CD4-positive, alpha-beta T cell (primary cell): ENCODE measurements around the gene AP2A1. TPM values are rescaled to one million over a fixed set of nuclear protein-coding genes. Genes with fewer than 3 reads are reported as not detected.

Experiments
- ATAC-seq: fragments of 200-7000 bp; cut with Tn5 transposase; one replicate; pipeline ENCODE4 v1.10.0; 2022; ENCODE audit warnings: mild to moderate bottlenecking; ENCODE audit not compliant: poor library complexity
- CTCF ChIA-PET: fragments of 350-600 bp; sonication (Branson Sonifier 250); formaldehyde crosslinking; loops from one replicate; lab custom pipeline; 2021; ENCODE audit warnings: antibody characterized with exemption, inconsistent platforms; lab: Charles Lee
- POLR2A ChIA-PET: fragments of 350-600 bp; sonication (Branson Sonifier 250); formaldehyde crosslinking; loops from one replicate; lab custom pipeline; 2021; ENCODE audit warnings: antibody characterized with exemption, inconsistent platforms; lab: Charles Lee
- DNase-seq, 14 experiments: peaks; one replicate each; pipeline ENCODE4 v3.0.0-alpha.2; 2013 to 2020; ENCODE audit warnings: mixed read lengths in 2 of 14
- H3K27ac ChIP-seq, 2 donors: one replicate each; pipeline versions ENCODE4 v1.5.1 to v1.7.0; 2013; ENCODE audit warnings: low read length in 2 of 2, low read depth in 1 of 2, mild to moderate bottlenecking in 1 of 2
- H3K27me3 ChIP-seq, 2 experiments: 1 replicate in 1 of 2; 2 replicates in 1 of 2; pipeline versions ENCODE4 v1.6.1 to v1.7.0; 2013; ENCODE audit warnings: low read length in 2 of 2, control low read depth in 1 of 2, mild to moderate bottlenecking in 1 of 2, moderate library complexity in 1 of 2; ENCODE audit not compliant: insufficient read depth in 2 of 2, control insufficient read depth in 1 of 2
- H3K36me3 ChIP-seq: one replicate; pipeline ENCODE4 v1.6.1; 2013; ENCODE audit warnings: low read length, control low read depth; ENCODE audit not compliant: insufficient read depth
- H3K4me1 ChIP-seq: one replicate; pipeline ENCODE4 v1.6.1; 2013; ENCODE audit warnings: low read length, control low read depth; ENCODE audit not compliant: insufficient read depth
- H3K4me3 ChIP-seq: one replicate; pipeline ENCODE4 v1.5.1; 2013; ENCODE audit warnings: mild to moderate bottlenecking, low read length, moderate library complexity
- H3K9me3 ChIP-seq, 2 experiments: 1 replicate in 1 of 2; 2 replicates in 1 of 2; pipeline versions ENCODE4 v1.6.1 to v1.7.0; 2013; ENCODE audit warnings: low read length in 2 of 2, mild to moderate bottlenecking in 2 of 2, control low read depth in 1 of 2, moderate library complexity in 1 of 2; ENCODE audit not compliant: control insufficient read depth in 1 of 2, insufficient read depth in 1 of 2
- H3K27ac Mint-ChIP-seq: one replicate; pipeline ENCODE4 v1.8.0; 2020; ENCODE audit warnings: mixed read lengths
- H3K27me3 Mint-ChIP-seq: one replicate; pipeline ENCODE4 v1.8.0; 2021; ENCODE audit warnings: mixed read lengths
- H3K36me3 Mint-ChIP-seq: one replicate; pipeline ENCODE4 v1.8.0; 2021; ENCODE audit warnings: low read depth, mixed read lengths
- H3K4me1 Mint-ChIP-seq: one replicate; pipeline ENCODE4 v1.8.0; 2021; ENCODE audit warnings: low read depth, mixed read lengths
- H3K4me3 Mint-ChIP-seq: one replicate; pipeline ENCODE4 v1.8.0; 2020; ENCODE audit warnings: mild to moderate bottlenecking, mixed read lengths
- H3K9me3 Mint-ChIP-seq: one replicate; pipeline ENCODE4 v1.8.0; 2020; ENCODE audit warnings: mixed read lengths
- CTCF ChIP-seq: fragments of 200-600 bp; IDR thresholded peaks from one replicate; pipeline ENCODE4 v1.8.0; 2022; ENCODE audit warnings: antibody characterized with exemption, mild to moderate bottlenecking
- intact Hi-C, 2 experiments: fragments of 100-400 bp; cut with DNase I in 1 of 2; cut with micrococcal nuclease in 1 of 2; formaldehyde crosslinking; loops; one replicate each; pipeline versions ENCODE4 v1.15.1 to v1.9.0; 2023 to 2025; cut with DNase I, micrococcal nuclease
- total RNA-seq, 174 experiments: library from RNA in 2 of 174; stranded (reverse) in 2 of 174; gene quantifications; one replicate each; pipeline ENCODE4 v1.2.3 and lab custom pipeline; 2021 to 2026

AP2A1 gene
- total RNA-seq, 2 experiments from 2014 or later = 28.2 to 28.9 TPM

DNA sequence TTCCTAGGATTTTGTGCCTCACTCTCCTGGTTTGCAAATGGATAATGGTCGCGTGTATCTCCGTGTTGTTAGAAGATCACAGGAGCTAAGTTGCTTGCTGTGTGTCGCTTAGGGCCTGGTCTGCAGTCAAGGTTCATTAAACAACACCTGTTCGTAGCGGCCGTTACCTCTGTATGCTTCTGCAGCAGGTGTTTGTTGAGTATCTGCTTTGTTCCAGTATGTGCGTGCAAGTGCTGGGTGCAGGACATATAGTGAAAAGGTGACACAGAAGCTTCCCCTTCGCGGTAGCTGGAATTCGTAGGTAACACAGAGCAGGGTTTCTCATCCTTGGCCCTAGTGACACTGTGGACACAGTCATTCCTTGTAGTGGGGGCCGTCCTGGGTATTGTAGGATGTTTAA is 56.7 kb downstream of the AP2A1 start:
- Mint-ChIP-seq H3K27me3 (no peaks in the 10 kb centered on the region), H3K27ac (no peak overlapping the region), H3K36me3 (peaks cover 30% of the 10 kb centered on the region), H3K9me3 (no peaks in the 10 kb centered on the region), H3K4me1 (peaks cover 19% of the 10 kb centered on the region), H3K4me3 (no peak overlapping the region)
- TF ChIP-seq CTCF = no peak
- Histone ChIP-seq H3K4me3 (no peak overlapping the region), H3K4me1 (peaks cover 17% of the 10 kb centered on the region), H3K27me3 (no peaks in the 10 kb centered on the region), H3K27ac (no peak overlapping the region), H3K9me3 (no peaks in the 10 kb centered on the region), H3K36me3 (peaks cover 43% of the 10 kb centered on the region)
- ChIA-PET POLR2A (no interaction called here), CTCF (no interaction called here)
- ATAC-seq (no peak), DNase-seq (no peak)
- intact Hi-C loops = no loop called here

GRCh38 chr19:49824662-49825061 is 57.9 kb downstream of the AP2A1 start:
- CTCF ChIA-PET = no interaction called here

GRCh38 chr19:49827034-49827433 is 60.2 kb downstream of the AP2A1 start:
- DNase-seq (no peak), ATAC-seq (no peak)
- POLR2A ChIA-PET = no interaction called here
- H3K36me3 ChIP-seq = peaks cover 69% of the 10 kb centered on the region
- H3K27me3 Mint-ChIP-seq = no peaks in the 10 kb centered on the region
- H3K27ac Mint-ChIP-seq = no peak overlapping the region
- H3K4me3 ChIP-seq = no peak overlapping the region
- TF ChIP-seq CTCF = no peak
- H3K9me3 Mint-ChIP-seq = no peaks in the 10 kb centered on the region
- H3K4me3 Mint-ChIP-seq = no peak overlapping the region
- intact Hi-C loops = no loop called here
- H3K9me3 ChIP-seq = no peaks in the 10 kb centered on the region
- peaks cover 2% of the 10 kb centered on the region for H3K4me1 ChIP-seq
- no peaks in the 10 kb centered on the region for H3K27me3 ChIP-seq
- peaks cover 34% of the 10 kb centered on the region for H3K36me3 Mint-ChIP-seq
- no peak overlapping the region for H3K27ac ChIP-seq
- H3K4me1 Mint-ChIP-seq = peaks cover 9% of the 10 kb centered on the region
- CTCF ChIA-PET = no interaction called here

More at GRCh38 chr19:49824662-49825061, 57.9 kb downstream of the AP2A1 start:
- peaks cover 33% of the 10 kb centered on the region for H3K36me3 Mint-ChIP-seq
- no peak overlapping the region for H3K27ac Mint-ChIP-seq
- DNase-seq (no peak), ATAC-seq (no peak)
- TF ChIP-seq CTCF = no peak
- H3K4me1 Mint-ChIP-seq = peaks cover 9% of the 10 kb centered on the region
- H3K4me3 Mint-ChIP-seq = no peak overlapping the region
- intact Hi-C loops = no loop called here
- H3K27me3 Mint-ChIP-seq = no peaks in the 10 kb centered on the region
- H3K27ac ChIP-seq = no peak overlapping the region
- POLR2A ChIA-PET = no interaction called here
- no peaks in the 10 kb centered on the region for H3K27me3 ChIP-seq
- H3K4me3 ChIP-seq = no peak overlapping the region
- peaks cover 5% of the 10 kb centered on the region for H3K4me1 ChIP-seq
- H3K9me3 Mint-ChIP-seq = no peaks in the 10 kb centered on the region
- peaks cover 54% of the 10 kb centered on the region for H3K36me3 ChIP-seq
- H3K9me3 ChIP-seq = no peaks in the 10 kb centered on the region
